Measurements from ENCODE around the gene SS18L1. TPM values are rescaled to one million over a fixed set of nuclear protein-coding genes. Genes with fewer than 3 reads are reported as not detected.

The SS18L1 gene
- total RNA-seq, 1 donor from 2014 or later: 19.3 TPM

- no peak for DNase-seq (ENCODE audit: low read depth)
These were observed 25.4 kb downstream of the SS18L1 start for GRCh38 chr20:62168890-62169435.

GRCh38 chr20:62170536-62170935, 27.0 kb downstream of the SS18L1 start:
- no peak for DNase-seq (ENCODE audit: low read depth)

- DNase-seq (ENCODE audit: low read depth): no peak
These were observed 27.7 kb downstream of the SS18L1 start for GRCh38 chr20:62171245-62171644.

GRCh38 chr20:62172666-62173065, 29.1 kb downstream of the SS18L1 start:
- DNase-seq (ENCODE audit: low read depth): no peak

- no peak for DNase-seq (ENCODE audit: low read depth)
These were observed 30.6 kb downstream of the SS18L1 start for GRCh38 chr20:62174021-62174804.

GRCh38 chr20:62174870-62175624, 31.5 kb downstream of the SS18L1 start:
- DNase-seq (ENCODE audit: low read depth): no peak

- no peak for DNase-seq (ENCODE audit: low read depth)
These were observed 32.1 kb downstream of the SS18L1 start for GRCh38 chr20:62175711-62176110.

- no peak for DNase-seq (ENCODE audit: low read depth)
These were observed 33.3 kb downstream of the SS18L1 start for GRCh38 chr20:62176866-62177265.

GRCh38 chr20:62177307-62177706, 33.7 kb downstream of the SS18L1 start:
- DNase-seq (ENCODE audit: low read depth): no peak

GRCh38 chr20:62178316-62179161, 35.0 kb downstream of the SS18L1 start:
- no peak for DNase-seq (ENCODE audit: low read depth)

- no peak for DNase-seq (ENCODE audit: low read depth)
These were observed 35.6 kb downstream of the SS18L1 start for GRCh38 chr20:62179162-62179504.

- DNase-seq (ENCODE audit: low read depth): no peak
These were observed 38.2 kb downstream of the SS18L1 start for GRCh38 chr20:62181808-62182207.

GRCh38 chr20:62182469-62183425, 39.2 kb downstream of the SS18L1 start, which contains the start of gene MTG2:
Gene MTG2 (plus strand): TSS chr20:62183028. CDS start chr20:62193421, 10,393 bp downstream.
- peak; percentile 97 for DNase-seq (ENCODE audit: low read depth)

- no peak for DNase-seq (ENCODE audit: low read depth)
These were observed 40.0 kb downstream of the SS18L1 start for GRCh38 chr20:62183426-62184142.

- no peak for DNase-seq (ENCODE audit: low read depth)
These were observed 42.5 kb downstream of the SS18L1 start for GRCh38 chr20:62186096-62186426.

- DNase-seq (ENCODE audit: low read depth): no peak
These were observed 43.6 kb downstream of the SS18L1 start for GRCh38 chr20:62186887-62187866.

GRCh38 chr20:62190639-62191411, 47.3 kb downstream of the SS18L1 start:
- no peak for DNase-seq (ENCODE audit: low read depth)

All from myocyte (in vitro differentiated cells).